ENCODE measurements around the gene PPM1N. TPM values are rescaled to one million over a fixed set of nuclear protein-coding genes. Genes with fewer than 3 reads are reported as not detected.

Gene PPM1N
- total RNA-seq, 1 experiment from 2014 or later: 5.0 TPM

- Mint-ChIP-seq H3K4me3 (ENCODE audit: low read depth, unreplicated experiment) (no peak overlapping the region), H3K9me3 (ENCODE audit: low read depth, unreplicated experiment) (no peaks in the 10 kb centered on the region), H3K27ac (ENCODE audit: unreplicated experiment) (peak overlapping the region; percentile 58), H3K4me1 (ENCODE audit: low read depth, unreplicated experiment) (peaks cover 51% of the 10 kb centered on the region), H3K27me3 (ENCODE audit: unreplicated experiment) (peaks cover 14% of the 10 kb centered on the region), H3K36me3 (ENCODE audit: insufficient read depth, unreplicated experiment) (peaks cover 95% of the 10 kb centered on the region)
- CTCF ChIA-PET: interaction anchor here (1.4 kb wide), 1 partner anchor 35 kb away, joined by 4 read pairs; no protein-coding TSS in a partner anchor
- TF ChIP-seq, protein P1, sequence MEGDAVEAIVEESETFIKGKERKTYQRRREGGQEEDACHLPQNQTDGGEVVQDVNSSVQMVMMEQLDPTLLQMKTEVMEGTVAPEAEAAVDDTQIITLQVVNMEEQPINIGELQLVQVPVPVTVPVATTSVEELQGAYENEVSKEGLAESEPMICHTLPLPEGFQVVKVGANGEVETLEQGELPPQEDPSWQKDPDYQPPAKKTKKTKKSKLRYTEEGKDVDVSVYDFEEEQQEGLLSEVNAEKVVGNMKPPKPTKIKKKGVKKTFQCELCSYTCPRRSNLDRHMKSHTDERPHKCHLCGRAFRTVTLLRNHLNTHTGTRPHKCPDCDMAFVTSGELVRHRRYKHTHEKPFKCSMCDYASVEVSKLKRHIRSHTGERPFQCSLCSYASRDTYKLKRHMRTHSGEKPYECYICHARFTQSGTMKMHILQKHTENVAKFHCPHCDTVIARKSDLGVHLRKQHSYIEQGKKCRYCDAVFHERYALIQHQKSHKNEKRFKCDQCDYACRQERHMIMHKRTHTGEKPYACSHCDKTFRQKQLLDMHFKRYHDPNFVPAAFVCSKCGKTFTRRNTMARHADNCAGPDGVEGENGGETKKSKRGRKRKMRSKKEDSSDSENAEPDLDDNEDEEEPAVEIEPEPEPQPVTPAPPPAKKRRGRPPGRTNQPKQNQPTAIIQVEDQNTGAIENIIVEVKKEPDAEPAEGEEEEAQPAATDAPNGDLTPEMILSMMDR (IDR thresholded peaks at IDR 0.05; ENCODE audit: unreplicated experiment): no peak
- intact Hi-C loops (cut with micrococcal nuclease; ENCODE audit: unreplicated experiment): no loop called here
- no TSS peak for BruUV-seq (replicated peaks)
- no peak for DNase-seq
Measured at GRCh38 chr19:45473682-45474605, 24.3 kb upstream of the PPM1N start.

DNA sequence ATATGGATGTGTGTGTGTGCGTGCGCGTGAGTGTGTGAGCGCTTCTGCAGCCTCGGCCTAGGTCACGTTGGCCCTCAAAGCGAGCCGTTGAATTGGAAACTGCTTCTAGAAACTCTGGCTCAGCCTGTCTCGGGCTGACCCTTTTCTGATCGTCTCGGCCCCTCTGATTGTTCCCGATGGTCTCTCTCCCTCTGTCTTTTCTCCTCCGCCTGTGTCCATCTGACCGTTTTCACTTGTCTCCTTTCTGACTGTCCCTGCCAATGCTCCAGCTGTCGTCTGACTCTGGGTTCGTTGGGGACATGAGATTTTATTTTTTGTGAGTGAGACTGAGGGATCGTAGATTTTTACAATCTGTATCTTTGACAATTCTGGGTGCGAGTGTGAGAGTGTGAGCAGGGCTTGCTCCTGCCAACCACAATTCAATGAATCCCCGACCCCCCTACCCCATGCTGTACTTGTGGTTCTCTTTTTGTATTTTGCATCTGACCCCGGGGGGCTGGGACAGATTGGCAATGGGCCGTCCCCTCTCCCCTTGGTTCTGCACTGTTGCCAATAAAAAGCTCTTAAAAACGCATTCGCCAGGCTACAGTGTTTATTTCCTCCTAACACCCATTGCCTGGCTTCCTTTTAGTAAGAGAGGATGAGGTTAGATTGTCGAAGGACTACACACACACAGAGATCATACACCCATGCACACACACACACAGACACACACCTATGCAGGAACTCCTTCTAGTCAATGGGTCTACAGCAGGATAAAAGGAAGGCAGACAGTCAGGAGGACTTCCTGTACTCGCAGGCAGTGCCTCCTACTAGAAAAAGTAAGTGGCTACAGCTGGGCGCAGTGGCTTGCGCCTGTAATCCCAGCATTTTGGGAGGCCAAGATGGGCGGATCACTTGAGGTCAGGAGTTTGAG, 23.4 kb upstream of the PPM1N start:
- BruUV-seq (replicated peaks): no TSS peak
- intact Hi-C loops (cut with micrococcal nuclease; ENCODE audit: unreplicated experiment): no loop called here
- Mint-ChIP-seq H3K4me3 (ENCODE audit: low read depth, unreplicated experiment) (no peak overlapping the region), H3K27me3 (ENCODE audit: unreplicated experiment) (peaks cover 14% of the 10 kb centered on the region), H3K9me3 (ENCODE audit: low read depth, unreplicated experiment) (no peaks in the 10 kb centered on the region), H3K36me3 (ENCODE audit: insufficient read depth, unreplicated experiment) (peaks cover 88% of the 10 kb centered on the region), H3K27ac (ENCODE audit: unreplicated experiment) (peak overlapping the region; percentile 58), H3K4me1 (ENCODE audit: low read depth, unreplicated experiment) (peaks cover 44% of the 10 kb centered on the region)
- TF ChIP-seq, protein P1 (IDR thresholded peaks at IDR 0.05; ENCODE audit: unreplicated experiment): no peak
- CTCF ChIA-PET: interaction anchor here (1.4 kb wide), 1 partner anchor 35 kb away, joined by 6 read pairs; no protein-coding TSS in a partner anchor
- DNase-seq: no peak

DNA sequence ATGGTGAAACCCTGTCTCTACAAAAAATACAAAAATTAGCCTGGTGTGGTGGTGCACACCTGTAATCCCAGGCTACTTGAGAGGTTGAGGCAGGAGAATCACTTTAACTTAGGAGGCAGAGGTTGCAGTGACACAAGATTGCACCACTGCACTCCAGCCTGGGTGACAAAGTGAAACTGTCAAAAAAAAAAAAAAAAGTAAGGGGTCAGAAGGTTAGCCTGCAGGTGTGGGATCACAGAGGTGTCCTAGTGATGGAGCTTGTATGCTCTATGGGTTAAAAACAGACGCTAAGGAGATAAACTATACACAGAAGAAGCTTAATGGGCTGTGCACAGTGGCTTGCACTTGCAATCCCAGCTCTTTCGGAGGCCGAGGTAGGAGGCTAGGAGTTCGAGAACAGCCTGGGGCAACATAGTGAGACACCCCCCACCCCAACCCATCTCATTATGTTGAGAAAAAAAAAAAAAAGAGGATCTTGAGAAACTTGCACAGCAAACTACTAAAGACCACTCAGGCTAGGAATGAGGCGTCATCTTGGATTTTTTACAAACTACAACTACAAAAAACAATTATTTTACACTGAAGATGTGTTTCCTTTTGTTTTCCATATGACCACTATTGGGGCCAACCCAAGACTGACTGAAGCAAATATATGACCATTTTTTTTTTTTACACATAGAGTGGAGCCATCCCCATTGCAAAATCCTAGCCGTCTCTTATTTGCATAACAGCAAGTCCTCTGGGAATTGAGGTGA, 22.5 kb upstream of the PPM1N start:
- DNase-seq: no peak
- TF ChIP-seq, protein P1 (IDR thresholded peaks at IDR 0.05; ENCODE audit: unreplicated experiment): no peak

More for the DNA sequence above, 22.5 kb upstream of the PPM1N start:
- BruUV-seq (replicated peaks): no TSS peak
- Mint-ChIP-seq H3K4me1 (ENCODE audit: low read depth, unreplicated experiment) (peaks cover 39% of the 10 kb centered on the region), H3K4me3 (ENCODE audit: low read depth, unreplicated experiment) (peak overlapping the region; percentile 2), H3K27me3 (ENCODE audit: unreplicated experiment) (peaks cover 14% of the 10 kb centered on the region), H3K36me3 (ENCODE audit: insufficient read depth, unreplicated experiment) (peaks cover 80% of the 10 kb centered on the region), H3K27ac (ENCODE audit: unreplicated experiment) (peak overlapping the region; percentile 66), H3K9me3 (ENCODE audit: low read depth, unreplicated experiment) (no peaks in the 10 kb centered on the region)
- CTCF ChIA-PET: interaction anchor here (1.4 to 3.6 kb wide), 2 partner anchors 8 to 36 kb away, joined by 6 to 61 read pairs; partner anchors contain the start of gene FOSB
- intact Hi-C loops (cut with micrococcal nuclease; ENCODE audit: unreplicated experiment): no loop called here

Data from Calu3 (cell line).